Panc1 (cell line): ENCODE results near the gene MBD4.

Source experiments
- CTCF ChIP-seq: fragments of 450-650 bp; IDR thresholded peaks from 2 replicates; pipeline ENCODE4 v1.5.1; 2017; ENCODE audit warnings: mild to moderate bottlenecking
- POLR2AphosphoS5 ChIP-seq: IDR thresholded peaks from 2 replicates; pipeline ENCODE4 v1.6.1; 2012; ENCODE audit warnings: mild to moderate bottlenecking, low read depth, low read length, moderate library complexity
- REST ChIP-seq, 2 experiments: IDR thresholded peaks; 2 replicates each; pipeline ENCODE4 v1.6.1; 2011 to 2012; ENCODE audit warnings: low read depth in 2 of 2, control low read depth in 1 of 2, low read length in 1 of 2, mild to moderate bottlenecking in 1 of 2, moderate library complexity in 1 of 2; ENCODE audit not compliant: insufficient read depth in 1 of 2
- SIN3A ChIP-seq: IDR thresholded peaks from 2 replicates; pipeline ENCODE4 v1.6.1; 2012; ENCODE audit warnings: low read depth, mild to moderate bottlenecking, low read length, moderate library complexity, borderline replicate concordance; ENCODE audit not compliant: insufficient read depth
- TCF7L2 ChIP-seq: IDR thresholded peaks from 2 replicates; pipeline ENCODE4 v1.6.1; 2011; ENCODE audit warnings: mild to moderate bottlenecking, low read depth, low read length, inconsistent platforms

- TF ChIP-seq CTCF (no peak), TCF7L2 (no peak), REST (IDR thresholded peaks at IDR 0.05; ENCODE audit: insufficient read depth in 1 of 2, low read depth in 2 of 2, low read length in 1 of 2) (no peak), POLR2AphosphoS5 (no peak), SIN3A (no peak)
These were observed 14.5 kb downstream of the MBD4 start for GRCh38 chr3:129425213-129425612.
